ENCODE results near the gene GET3. TPM values are rescaled to one million over a fixed set of nuclear protein-coding genes. Genes with fewer than 3 reads are reported as not detected.

Gene GET3
- total and polyA plus RNA-seq, 2 of the 13 experiments (the other 11 are each of a cell fraction or from before 2014, with no cell fraction given) = 57.7 to 59.4 TPM

- 0 out of 2 replicates have a peak, but pooled peaks have one; percentile 11 for TF ChIP-seq FOXA3 (CRISPR knock-in tag; IDR thresholded peaks at IDR 0.05)
- no peak for TF ChIP-seq HIC2 (CRISPR knock-in tag; IDR thresholded peaks at IDR 0.05; ENCODE audit: low read depth)
- no peak for TF ChIP-seq SP1 (IDR thresholded peaks at IDR 0.05)
- 0 out of 2 replicates have a peak, but pooled peaks have one; percentile 33 for TF ChIP-seq SP1 (CRISPR knock-in tag; IDR thresholded peaks at IDR 0.05)
- peak; percentile 99 for TF ChIP-seq SMC3 (IDR thresholded peaks at IDR 0.05; ENCODE audit: low read length)
- TF ChIP-seq ZFP91 (CRISPR knock-in tag; IDR thresholded peaks at IDR 0.05; ENCODE audit: borderline replicate concordance) = peak; percentile 59
- TF ChIP-seq CCDC6 (CRISPR knock-in tag; IDR thresholded peaks at IDR 0.05) = 0 out of 2 replicates have a peak, but pooled peaks have one; percentile 39
- no peak; the same call in 1 of the 2 replicates for TF ChIP-seq PAF1 (CRISPR knock-in tag; IDR thresholded peaks at IDR 0.05)
- TF ChIP-seq, protein P1, sequence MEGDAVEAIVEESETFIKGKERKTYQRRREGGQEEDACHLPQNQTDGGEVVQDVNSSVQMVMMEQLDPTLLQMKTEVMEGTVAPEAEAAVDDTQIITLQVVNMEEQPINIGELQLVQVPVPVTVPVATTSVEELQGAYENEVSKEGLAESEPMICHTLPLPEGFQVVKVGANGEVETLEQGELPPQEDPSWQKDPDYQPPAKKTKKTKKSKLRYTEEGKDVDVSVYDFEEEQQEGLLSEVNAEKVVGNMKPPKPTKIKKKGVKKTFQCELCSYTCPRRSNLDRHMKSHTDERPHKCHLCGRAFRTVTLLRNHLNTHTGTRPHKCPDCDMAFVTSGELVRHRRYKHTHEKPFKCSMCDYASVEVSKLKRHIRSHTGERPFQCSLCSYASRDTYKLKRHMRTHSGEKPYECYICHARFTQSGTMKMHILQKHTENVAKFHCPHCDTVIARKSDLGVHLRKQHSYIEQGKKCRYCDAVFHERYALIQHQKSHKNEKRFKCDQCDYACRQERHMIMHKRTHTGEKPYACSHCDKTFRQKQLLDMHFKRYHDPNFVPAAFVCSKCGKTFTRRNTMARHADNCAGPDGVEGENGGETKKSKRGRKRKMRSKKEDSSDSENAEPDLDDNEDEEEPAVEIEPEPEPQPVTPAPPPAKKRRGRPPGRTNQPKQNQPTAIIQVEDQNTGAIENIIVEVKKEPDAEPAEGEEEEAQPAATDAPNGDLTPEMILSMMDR (CRISPR knock-in tag; IDR thresholded peaks at IDR 0.05) = peak; percentile 98
- TF ChIP-seq ZBTB38 (CRISPR knock-in tag; IDR thresholded peaks at IDR 0.05) = peak; percentile 68
- TF ChIP-seq GATAD1 (CRISPR knock-in tag; IDR thresholded peaks at IDR 0.05) = peak; percentile 52
- 0 out of 2 replicates have a peak, but pooled peaks have one; percentile 27 for TF ChIP-seq HOXA3 (CRISPR knock-in tag; IDR thresholded peaks at IDR 0.05)
- 0 out of 2 replicates have a peak, but pooled peaks have one; percentile 27 for TF ChIP-seq ZSCAN9 (CRISPR knock-in tag; IDR thresholded peaks at IDR 0.05; ENCODE audit: borderline replicate concordance)
- TF ChIP-seq KLF6 (CRISPR knock-in tag; IDR thresholded peaks at IDR 0.05) = 0 out of 2 replicates have a peak, but pooled peaks have one; percentile 50
- TF ChIP-seq ZNF430 (CRISPR knock-in tag; IDR thresholded peaks at IDR 0.05) = no peak
- no peak for TF ChIP-seq ZKSCAN1 (IDR thresholded peaks at IDR 0.05; ENCODE audit: low read length)
- TF ChIP-seq YEATS4 (CRISPR knock-in tag; IDR thresholded peaks at IDR 0.05; ENCODE audit: borderline replicate concordance) = no peak; the same call in 1 of the 2 replicates
- TF ChIP-seq ZNF878 (CRISPR knock-in tag; IDR thresholded peaks at IDR 0.05) = no peak
- TF ChIP-seq GATAD2A (CRISPR knock-in tag; IDR thresholded peaks at IDR 0.05) = peak; percentile 46
- TF ChIP-seq, protein P2, sequence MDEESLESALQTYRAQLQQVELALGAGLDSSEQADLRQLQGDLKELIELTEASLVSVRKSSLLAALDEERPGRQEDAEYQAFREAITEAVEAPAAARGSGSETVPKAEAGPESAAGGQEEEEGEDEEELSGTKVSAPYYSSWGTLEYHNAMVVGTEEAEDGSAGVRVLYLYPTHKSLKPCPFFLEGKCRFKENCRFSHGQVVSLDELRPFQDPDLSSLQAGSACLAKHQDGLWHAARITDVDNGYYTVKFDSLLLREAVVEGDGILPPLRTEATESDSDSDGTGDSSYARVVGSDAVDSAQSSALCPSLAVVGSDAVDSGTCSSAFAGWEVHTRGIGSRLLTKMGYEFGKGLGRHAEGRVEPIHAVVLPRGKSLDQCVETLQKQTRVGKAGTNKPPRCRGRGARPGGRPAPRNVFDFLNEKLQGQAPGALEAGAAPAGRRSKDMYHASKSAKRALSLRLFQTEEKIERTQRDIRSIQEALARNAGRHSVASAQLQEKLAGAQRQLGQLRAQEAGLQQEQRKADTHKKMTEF (CRISPR knock-in tag; IDR thresholded peaks at IDR 0.05) = 0 out of 2 replicates have a peak, but pooled peaks have one; percentile 45
- TF ChIP-seq POLR2A (IDR thresholded peaks at IDR 0.05; ENCODE audit: insufficient read depth in 1 of 2, low read depth in 2 of 2, low read length in 2 of 2) = 0 out of 4 replicates have a peak, but pooled peaks have one; percentile 22 to 48
- 0 out of 2 replicates have a peak, but pooled peaks have one; percentile 23 for TF ChIP-seq MIXL1 (CRISPR knock-in tag; IDR thresholded peaks at IDR 0.05)
These were observed 59.1 kb downstream of the GET3 start (continued) for GRCh38 chr19:12796146-12797071.

Measured in HepG2 (cell line).